ENCODE data around the gene KMO.

The KMO gene

DNA sequence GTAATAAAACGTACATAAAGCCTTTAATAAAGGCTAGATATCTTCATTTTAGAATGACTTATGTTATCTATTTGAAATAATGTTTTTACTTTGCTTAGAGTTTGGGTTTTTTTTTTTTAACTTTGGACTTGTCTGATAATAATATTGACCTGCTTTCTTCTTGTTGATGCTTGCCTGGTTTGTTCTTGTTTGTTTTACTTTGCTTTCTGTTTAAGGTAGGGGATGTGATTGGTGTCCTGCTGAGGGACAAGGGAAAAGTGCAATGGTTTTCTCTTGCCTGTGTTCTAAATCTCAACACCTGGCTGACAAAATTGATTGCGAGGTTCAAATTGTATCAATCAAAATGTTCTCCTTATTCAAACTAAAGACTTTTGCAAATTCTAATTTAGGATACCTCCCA is 10.5 kb upstream of the KMO start:
- DNase-seq: no peak
- CTCF ChIA-PET: no interaction called here
- H3K4me3 Mint-ChIP-seq: no peak overlapping the region
- no peak overlapping the region for H3K27ac Mint-ChIP-seq
- H3K9me3 Mint-ChIP-seq: no peaks in the 10 kb centered on the region
- H3K4me1 Mint-ChIP-seq: peaks cover 19% of the 10 kb centered on the region
- H3K36me3 Mint-ChIP-seq: peaks cover 3% of the 10 kb centered on the region
- H3K27me3 Mint-ChIP-seq: peaks cover 29% of the 10 kb centered on the region

DNA sequence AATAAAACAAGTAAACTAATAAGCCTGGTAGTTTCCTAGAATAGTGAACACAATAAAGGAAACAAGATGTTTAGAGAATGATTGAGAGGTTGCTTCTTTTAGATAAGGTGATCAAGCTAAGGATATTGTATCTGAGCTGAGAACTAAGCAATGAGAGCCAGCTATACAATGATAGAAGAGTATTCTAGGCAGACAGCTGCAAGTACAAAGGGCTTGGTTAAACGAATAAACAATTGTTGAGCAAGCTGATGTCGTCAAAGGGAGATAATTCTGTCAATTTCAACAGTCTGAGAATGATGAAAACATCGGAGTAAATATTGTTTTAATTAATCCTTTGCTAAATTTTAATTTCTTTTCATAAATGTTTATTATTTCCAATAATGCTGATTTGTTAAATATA is 7.2 kb upstream of the KMO start:
- peaks cover 4% of the 10 kb centered on the region for H3K4me1 Mint-ChIP-seq

DNA sequence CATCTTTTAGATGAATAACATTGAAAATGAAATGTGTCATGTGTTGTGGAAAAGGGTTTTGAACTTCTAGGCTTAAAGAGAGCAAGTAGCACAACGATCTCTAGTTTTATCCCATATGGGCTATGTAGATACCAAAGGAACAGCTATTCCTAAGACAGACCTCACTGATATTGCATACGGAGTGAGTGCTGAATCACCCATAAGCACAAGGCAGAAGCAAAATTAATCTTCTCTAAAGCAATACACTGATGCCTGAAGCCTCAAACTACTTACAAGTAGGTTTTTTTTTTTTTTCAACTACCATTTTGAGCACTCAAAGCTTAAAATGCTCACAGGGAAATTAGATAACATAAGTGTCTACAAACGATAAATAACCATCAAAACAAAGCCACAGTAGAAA is 5.0 kb upstream of the KMO start:
- no peak for DNase-seq

More for the DNA sequence above, 7.2 kb upstream of the KMO start:
- CTCF ChIA-PET: interaction anchor here (1.2 to 1.6 kb wide), 2 partner anchors 12 to 101 kb away, joined by 3 read pairs; no protein-coding TSS in a partner anchor
- H3K27ac Mint-ChIP-seq: no peak overlapping the region
- no peak overlapping the region for H3K4me3 Mint-ChIP-seq
- H3K36me3 Mint-ChIP-seq: no peaks in the 10 kb centered on the region
- no peak for DNase-seq
- no peaks in the 10 kb centered on the region for H3K9me3 Mint-ChIP-seq
- H3K27me3 Mint-ChIP-seq: peaks cover 33% of the 10 kb centered on the region

DNA sequence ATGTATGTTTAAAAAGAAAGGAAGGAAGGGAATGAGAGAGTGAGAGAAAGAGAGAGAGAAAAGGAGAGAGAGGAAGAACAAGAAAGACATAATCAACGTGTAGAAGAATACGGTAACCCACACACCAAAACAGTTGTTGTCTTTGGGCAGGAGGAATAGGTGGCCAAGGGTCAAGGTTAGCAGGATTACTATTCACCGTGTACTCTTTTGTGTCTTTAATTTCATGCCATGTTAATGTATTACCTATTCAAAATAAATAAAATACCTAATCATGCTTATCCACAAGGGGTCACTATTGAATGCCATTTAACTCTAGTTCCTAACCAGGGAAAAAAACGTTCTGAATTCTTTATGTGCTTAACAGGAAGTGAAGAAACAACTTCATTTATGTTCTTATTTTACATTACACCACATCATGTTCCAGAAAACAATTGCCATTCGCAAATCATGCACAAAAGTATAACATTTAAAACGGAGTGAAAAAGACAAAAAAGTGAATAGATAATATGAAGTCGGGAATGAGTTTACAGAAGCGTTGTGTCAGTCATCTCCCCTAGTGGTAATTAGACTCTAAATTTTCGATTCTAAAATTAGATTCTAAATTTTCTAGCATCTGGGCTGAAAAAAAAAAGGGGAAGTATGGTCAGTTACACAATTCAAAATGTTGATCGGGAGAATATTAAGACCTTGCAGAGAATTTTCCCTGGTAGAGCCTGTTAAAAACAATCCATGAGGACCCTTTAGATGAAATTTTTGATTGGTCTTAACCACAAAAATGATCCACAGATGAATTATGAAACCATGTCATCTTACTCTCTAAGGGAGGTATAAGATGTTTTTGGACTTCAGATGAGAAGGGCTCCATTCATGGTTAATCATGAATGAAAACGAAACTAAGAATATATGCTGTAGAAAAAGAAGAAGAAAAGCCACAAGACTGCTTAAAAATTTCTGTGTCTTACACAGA is 700 bp upstream of the KMO start:
- H3K4me1 Mint-ChIP-seq: peaks cover 12% of the 10 kb centered on the region
- DNase-seq: no peak
- no peaks in the 10 kb centered on the region for H3K9me3 Mint-ChIP-seq
- H3K27ac Mint-ChIP-seq: peak overlapping the region; percentile 88
- peak overlapping the region; percentile 87 for H3K4me3 Mint-ChIP-seq
- CTCF ChIA-PET: interaction anchor here (0.6 to 1.2 kb wide), 7 partner anchors 22 to 506 kb away, joined by 3 to 4 read pairs (median 3); no protein-coding TSS in a partner anchor
- peaks cover 10% of the 10 kb centered on the region for H3K27me3 Mint-ChIP-seq
- no peaks in the 10 kb centered on the region for H3K36me3 Mint-ChIP-seq

More for the DNA sequence above, 5.0 kb upstream of the KMO start:
- CTCF ChIA-PET: no interaction called here
- H3K27ac Mint-ChIP-seq: no peak overlapping the region
- peaks cover 11% of the 10 kb centered on the region for H3K4me1 Mint-ChIP-seq
- no peak overlapping the region for H3K4me3 Mint-ChIP-seq
- H3K9me3 Mint-ChIP-seq: no peaks in the 10 kb centered on the region
- H3K36me3 Mint-ChIP-seq: no peaks in the 10 kb centered on the region
- H3K27me3 Mint-ChIP-seq: peaks cover 28% of the 10 kb centered on the region

DNA sequence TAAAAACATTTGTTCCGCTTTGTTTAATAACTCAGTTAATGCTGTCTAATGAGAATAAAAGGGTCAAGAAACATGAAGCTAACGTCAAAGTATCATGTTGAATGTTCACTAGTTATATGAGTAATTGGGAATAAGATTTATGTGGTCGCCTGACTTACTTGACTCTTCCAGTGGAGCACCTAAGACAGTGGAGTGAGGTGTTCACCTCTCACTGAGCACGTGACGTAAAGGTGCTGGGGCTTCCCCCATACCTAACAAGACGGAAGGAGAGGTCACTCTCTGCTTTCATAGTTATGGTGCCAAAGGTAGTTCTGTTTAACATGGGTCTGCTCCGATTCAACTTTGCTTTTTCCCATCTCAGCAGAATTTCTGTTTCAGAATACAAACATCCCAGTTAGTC is 686 bp downstream of the KMO start:
- H3K36me3 Mint-ChIP-seq: no peaks in the 10 kb centered on the region
- no peak for DNase-seq
- peaks cover 12% of the 10 kb centered on the region for H3K4me1 Mint-ChIP-seq
- no peaks in the 10 kb centered on the region for H3K9me3 Mint-ChIP-seq
- H3K27me3 Mint-ChIP-seq: peaks cover 10% of the 10 kb centered on the region
- H3K4me3 Mint-ChIP-seq: no peak overlapping the region
- CTCF ChIA-PET: interaction anchor here (0.8 to 1.2 kb wide), 6 partner anchors 20 to 466 kb away, joined by 3 to 5 read pairs (median 4); partner anchors contain the start of gene MAP1LC3C
- no peak overlapping the region for H3K27ac Mint-ChIP-seq

DNA sequence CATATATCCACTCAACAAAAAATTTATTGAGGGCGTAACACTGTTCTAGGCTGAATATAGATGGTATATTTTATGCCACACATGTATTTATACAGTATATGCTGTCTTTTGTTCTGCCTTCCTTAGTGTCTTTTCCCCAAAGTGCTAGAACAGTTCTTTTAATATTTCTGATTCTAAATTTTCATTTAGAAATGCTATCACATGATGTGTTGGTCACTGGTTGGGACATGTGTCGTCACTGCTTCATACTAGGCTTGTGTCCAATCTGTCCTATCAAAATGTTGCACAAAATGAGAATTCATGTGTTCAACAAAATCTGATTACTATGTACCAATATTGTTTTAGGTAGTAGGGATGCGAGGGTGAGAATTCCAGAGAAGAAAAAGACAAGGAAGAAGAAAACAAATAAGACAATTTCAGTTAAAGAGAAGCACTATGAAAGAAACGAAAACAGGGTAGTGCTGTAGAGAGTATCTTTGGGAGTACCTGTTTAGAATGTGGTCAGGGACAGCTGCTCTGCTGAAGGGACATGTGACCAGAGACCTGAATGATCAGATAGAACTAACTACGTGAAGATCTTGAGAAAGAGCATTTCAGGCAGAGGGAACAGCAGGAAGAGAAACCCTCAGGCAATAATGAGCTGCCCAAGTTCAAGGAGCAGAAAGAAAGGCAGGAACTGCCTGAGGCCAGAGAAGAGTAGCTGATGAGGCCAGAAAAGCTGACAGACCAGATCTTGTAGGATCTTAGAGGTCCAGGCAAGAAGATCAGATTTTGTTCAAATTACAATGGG is 1.3 kb downstream of the KMO start:
- Mint-ChIP-seq H3K4me1 (peaks cover 12% of the 10 kb centered on the region), H3K36me3 (no peaks in the 10 kb centered on the region), H3K27ac (no peak overlapping the region), H3K9me3 (no peaks in the 10 kb centered on the region), H3K27me3 (peaks cover 8% of the 10 kb centered on the region), H3K4me3 (no peak overlapping the region)
- CTCF ChIA-PET: interaction anchor here (1.0 kb wide), 1 partner anchor 465 kb away, joined by 3 read pairs; the partner anchor contains the start of gene MAP1LC3C
- no peak for DNase-seq

DNA sequence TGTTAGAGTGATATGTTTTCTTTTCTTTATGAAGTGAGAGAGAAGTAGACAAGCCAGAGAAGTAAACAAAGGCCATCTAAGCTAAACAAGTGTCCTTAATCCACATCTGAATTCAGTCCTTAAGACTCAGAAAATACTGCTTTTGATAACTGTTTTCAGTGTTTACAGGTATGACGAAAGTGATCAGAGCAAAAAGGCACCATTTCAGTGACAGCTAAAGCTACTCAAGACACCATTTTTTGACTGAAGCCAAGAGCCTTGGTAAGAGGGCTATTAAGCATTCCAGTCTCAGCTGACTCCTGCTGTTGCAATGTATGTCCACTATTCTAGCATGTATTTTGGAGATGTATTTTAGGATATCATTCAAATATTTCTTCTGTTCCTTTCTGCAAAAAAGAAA is 4.1 kb downstream of the KMO start:
- Mint-ChIP-seq H3K27me3 (peaks cover 10% of the 10 kb centered on the region), H3K9me3 (no peaks in the 10 kb centered on the region), H3K4me3 (no peak overlapping the region), H3K4me1 (peaks cover 9% of the 10 kb centered on the region), H3K27ac (no peak overlapping the region), H3K36me3 (no peaks in the 10 kb centered on the region)
- no peak for DNase-seq
- CTCF ChIA-PET: interaction anchor here (0.6 to 0.9 kb wide), 2 partner anchors 91 to 299 kb away, joined by 3 read pairs; no protein-coding TSS in a partner anchor

DNA sequence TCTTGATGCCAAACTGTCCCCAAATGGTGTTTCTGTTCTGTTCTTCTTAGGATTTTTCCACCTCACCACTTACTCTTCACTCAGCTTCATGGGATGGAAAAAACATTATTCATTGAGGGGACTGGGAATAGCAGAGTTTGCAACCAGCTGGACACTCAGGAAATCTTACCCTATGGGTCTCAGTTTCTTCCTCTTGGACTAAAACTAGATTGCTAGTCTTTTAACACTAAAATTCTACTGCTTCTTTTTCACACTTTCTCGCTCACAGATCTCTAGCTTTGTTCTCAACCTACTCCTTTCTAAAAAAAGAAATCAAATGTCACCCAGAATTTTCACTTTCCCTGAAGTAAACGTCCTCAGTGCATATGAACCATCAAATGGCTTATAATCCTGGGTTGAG is 4.8 kb downstream of the KMO start:
- CTCF ChIA-PET: interaction anchor here (0.9 kb wide), 1 partner anchor 90 kb away, joined by 3 read pairs; no protein-coding TSS in a partner anchor
- H3K4me1 Mint-ChIP-seq: peaks cover 3% of the 10 kb centered on the region

DNA sequence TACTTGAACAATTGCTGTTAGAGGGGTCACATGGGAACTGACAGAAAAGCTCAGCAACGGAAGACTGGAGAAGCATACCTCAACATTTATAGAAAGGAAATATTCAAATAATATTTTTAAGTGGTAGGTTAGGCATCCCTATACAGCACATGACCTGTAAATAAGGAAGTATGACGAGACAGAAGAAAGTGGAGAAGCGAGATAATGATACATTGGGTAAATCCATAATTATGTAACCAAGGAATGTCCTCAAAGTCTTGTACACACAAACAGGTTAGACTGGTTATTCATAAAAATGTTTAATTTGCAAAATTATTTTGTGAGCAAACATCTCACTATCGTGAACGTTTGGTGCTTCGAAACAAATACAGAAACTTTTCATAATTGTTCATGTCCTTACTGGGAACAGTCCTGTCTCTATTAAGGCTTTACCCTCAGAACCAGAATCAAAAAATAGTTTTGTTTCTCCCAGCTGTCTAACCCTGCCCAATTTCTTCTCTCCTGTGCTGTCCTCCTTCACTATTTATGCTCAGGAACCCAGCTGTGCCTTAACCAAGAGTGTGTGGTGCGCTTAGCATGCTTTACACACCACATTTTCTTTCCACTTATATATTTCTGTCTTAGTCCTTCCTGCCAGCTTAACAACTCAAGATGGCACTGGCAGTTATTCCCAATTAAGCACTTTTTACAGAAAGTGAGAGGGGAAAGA is 10.2 kb downstream of the KMO start:
- H3K27me3 Mint-ChIP-seq: peaks cover 8% of the 10 kb centered on the region
- CTCF ChIA-PET: interaction anchor here (1.7 kb wide), 1 partner anchor 456 kb away, joined by 6 read pairs; the partner anchor contains the start of gene MAP1LC3C
- DNase-seq: no peak
- H3K4me1 Mint-ChIP-seq: no peaks in the 10 kb centered on the region
- H3K27ac Mint-ChIP-seq: no peak overlapping the region
- no peaks in the 10 kb centered on the region for H3K9me3 Mint-ChIP-seq
- no peaks in the 10 kb centered on the region for H3K36me3 Mint-ChIP-seq
- H3K4me3 Mint-ChIP-seq: no peak overlapping the region

More for the DNA sequence above, 4.8 kb downstream of the KMO start:
- Mint-ChIP-seq H3K36me3 (no peaks in the 10 kb centered on the region), H3K4me3 (no peak overlapping the region), H3K27ac (no peak overlapping the region), H3K27me3 (peaks cover 10% of the 10 kb centered on the region), H3K9me3 (no peaks in the 10 kb centered on the region)
- DNase-seq: no peak

DNA sequence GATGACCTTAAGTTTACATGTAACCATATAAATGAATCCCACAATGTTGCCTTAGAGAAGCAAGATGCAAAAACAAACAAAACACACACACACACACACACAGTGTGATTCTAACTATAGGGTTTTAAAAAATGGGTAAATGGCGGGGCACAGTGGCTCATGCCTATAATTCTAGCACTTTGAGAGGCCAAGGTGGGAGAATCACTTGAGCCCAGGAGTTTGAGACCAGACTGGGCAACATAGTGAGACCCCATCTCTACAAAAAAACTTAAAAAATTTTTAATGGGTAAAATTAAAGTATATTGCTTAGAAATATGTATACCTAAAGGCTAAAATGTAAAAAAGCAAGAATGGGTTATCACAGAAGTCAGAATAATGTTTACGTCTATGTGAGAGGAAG is 15.8 kb downstream of the KMO start:
- peaks cover 22% of the 10 kb centered on the region for H3K4me1 Mint-ChIP-seq

DNA sequence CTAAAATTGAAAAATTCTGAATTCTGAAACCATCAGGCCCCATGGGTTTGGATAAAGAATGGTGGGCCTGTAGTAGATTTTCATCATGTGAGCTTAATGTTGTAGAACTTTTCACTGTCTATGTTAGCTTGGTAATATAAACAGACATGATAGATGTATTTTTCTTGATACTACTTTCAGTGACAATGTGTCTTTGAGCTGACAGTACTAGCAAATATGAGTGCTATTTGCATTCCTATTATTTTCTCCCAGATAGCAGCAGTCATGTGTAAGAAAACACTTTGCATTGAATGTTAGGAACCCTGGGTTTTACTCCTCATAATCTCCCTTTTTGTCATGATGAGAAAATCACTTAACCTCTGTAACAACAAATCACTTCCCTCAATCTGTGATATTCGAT is 18.1 kb downstream of the KMO start:
- DNase-seq: no peak
- Mint-ChIP-seq H3K4me3 (no peak overlapping the region), H3K4me1 (peaks cover 22% of the 10 kb centered on the region), H3K9me3 (no peaks in the 10 kb centered on the region), H3K27me3 (peaks cover 8% of the 10 kb centered on the region), H3K27ac (no peak overlapping the region), H3K36me3 (no peaks in the 10 kb centered on the region)
- CTCF ChIA-PET: interaction anchor here (0.6 kb wide), 1 partner anchor 61 kb away, joined by 4 read pairs; no protein-coding TSS in a partner anchor

More for the DNA sequence above, 15.8 kb downstream of the KMO start:
- Mint-ChIP-seq H3K27me3 (peaks cover 8% of the 10 kb centered on the region), H3K27ac (no peak overlapping the region), H3K4me3 (no peak overlapping the region), H3K9me3 (no peaks in the 10 kb centered on the region), H3K36me3 (no peaks in the 10 kb centered on the region)
- CTCF ChIA-PET: no interaction called here
- DNase-seq: no peak

DNA sequence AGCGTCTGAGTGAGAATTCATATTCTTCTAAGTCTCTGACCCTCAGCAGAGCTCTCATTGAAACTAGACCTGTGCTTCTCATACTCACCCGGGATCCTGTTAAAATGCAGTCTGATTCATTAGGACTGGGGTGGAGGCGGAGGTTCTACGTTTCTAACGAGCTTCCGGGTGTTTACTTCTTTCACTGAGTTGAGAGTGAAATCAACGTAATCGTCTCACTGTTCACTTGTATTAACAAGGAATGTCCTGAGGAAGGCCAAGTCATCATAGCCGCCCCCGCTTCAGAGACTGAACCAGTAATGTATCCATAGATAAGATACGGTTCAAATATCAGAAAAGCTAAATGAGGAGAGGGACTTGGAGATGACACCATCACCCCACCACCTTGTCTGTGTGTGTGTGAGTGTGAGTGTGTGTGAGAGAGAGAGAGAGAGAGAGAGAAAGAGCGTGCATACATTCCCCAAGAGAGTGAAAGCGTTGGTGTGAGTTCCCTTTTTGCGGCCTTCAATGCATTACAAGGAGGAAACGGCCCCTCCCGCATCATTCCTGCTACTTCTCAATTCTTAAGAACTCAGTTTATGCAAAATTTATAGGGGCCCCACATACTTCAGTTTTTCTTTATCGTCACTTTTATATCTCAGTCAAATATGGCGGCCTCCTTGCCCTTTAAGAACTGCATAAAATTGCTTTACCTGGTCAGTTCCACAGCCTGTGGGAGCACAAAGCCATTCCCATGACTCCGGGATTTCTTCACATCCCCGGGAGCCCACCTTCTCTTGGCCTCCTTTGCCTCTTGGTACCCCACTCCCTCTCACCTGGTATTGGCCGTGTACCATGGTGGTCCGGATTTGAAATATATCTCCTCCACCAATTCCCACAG is 19.8 kb downstream of the KMO start:
- H3K36me3 Mint-ChIP-seq: no peaks in the 10 kb centered on the region
- H3K27me3 Mint-ChIP-seq: peaks cover 4% of the 10 kb centered on the region
- no peaks in the 10 kb centered on the region for H3K9me3 Mint-ChIP-seq
- H3K4me3 Mint-ChIP-seq: peak overlapping the region; percentile 71
- CTCF ChIA-PET: no interaction called here
- peak overlapping the region; percentile 93 for H3K27ac Mint-ChIP-seq
- peaks cover 22% of the 10 kb centered on the region for H3K4me1 Mint-ChIP-seq
- DNase-seq: peak; percentile 45
